LoVo (cell line): ENCODE results near the gene ETS2.

Experiments used
- DNase-seq: peaks from one replicate; pipeline ENCODE4 v3.0.0-alpha.2; 2016; ENCODE audit warnings: low spot score

The ETS2 gene

GRCh38 chr21:38861989-38862683, 56.4 kb downstream of the ETS2 start:
- DNase-seq = no peak

DNA sequence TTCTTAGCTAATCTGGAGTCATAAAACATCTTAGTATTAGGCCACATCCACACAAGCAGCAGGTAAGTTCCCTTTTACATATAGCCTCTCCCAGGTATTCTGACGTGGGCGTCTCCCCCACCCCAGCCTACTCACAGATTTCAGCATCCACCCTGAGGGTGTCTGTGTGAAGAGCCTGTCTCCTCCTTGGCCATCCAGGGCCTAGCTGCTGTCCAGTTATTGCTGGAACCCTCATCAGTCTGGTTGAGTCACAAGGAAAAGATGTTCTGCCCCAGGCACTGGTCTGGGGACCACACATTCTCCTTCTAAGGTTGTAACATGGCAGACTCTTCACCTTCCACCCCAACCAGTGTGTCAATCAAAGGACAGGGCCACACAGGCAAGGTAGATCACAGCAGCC, 57.6 kb downstream of the ETS2 start:
- no peak for DNase-seq

GRCh38 chr21:38863843-38864363, 58.2 kb downstream of the ETS2 start:
- no peak for DNase-seq

DNA sequence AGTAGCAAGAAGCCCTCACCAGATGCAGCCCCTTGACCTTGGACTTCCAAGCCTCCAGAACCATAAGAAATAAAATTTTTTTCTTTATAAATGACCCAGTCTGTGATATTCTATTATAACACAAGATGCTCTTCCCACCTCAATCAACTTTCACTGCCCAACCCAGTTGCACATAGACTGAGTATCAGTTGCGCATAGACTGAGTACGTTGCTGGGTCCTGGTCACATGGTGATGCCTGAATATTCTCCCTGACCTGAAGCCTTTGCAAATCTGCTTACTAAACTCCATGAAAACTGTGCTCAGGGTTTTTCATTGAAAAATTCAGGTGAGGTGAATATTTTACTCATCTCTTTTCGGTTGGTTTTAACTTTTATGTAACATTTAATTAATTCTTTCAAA, 59.2 kb downstream of the ETS2 start:
- DNase-seq = no peak

- no peak for DNase-seq
Measured at GRCh38 chr21:38869196-38869595, 63.5 kb downstream of the ETS2 start.

- no peak for DNase-seq
Measured at GRCh38 chr21:38869946-38870345, 64.2 kb downstream of the ETS2 start.
